ENCODE data around the gene MS4A13. TPM values are rescaled to one million over a fixed set of nuclear protein-coding genes. Genes with fewer than 3 reads are reported as not detected.

MS4A13 gene
- total RNA-seq: not detected

- DNase-seq (ENCODE audit: low spot score): no peak
- ATAC-seq (ENCODE audit: low FRiP score): no peak
- TF ChIP-seq CTCF (IDR thresholded peaks at IDR 0.05): no peak
Measured at GRCh38 chr11:60515144-60515855, at the start of gene MS4A13. TSS of gene MS4A13 (plus strand) at chr11:60515392. CDS start at chr11:60518084, 2,692 bp downstream.

GRCh38 chr11:60468829-60469228, 46.4 kb upstream of the MS4A13 start:
- DNase-seq (ENCODE audit: low spot score) (no peak), ATAC-seq (ENCODE audit: low FRiP score) (no peak)
- no peak for TF ChIP-seq CTCF (IDR thresholded peaks at IDR 0.05)

- DNase-seq (ENCODE audit: low spot score) (no peak), ATAC-seq (ENCODE audit: low FRiP score) (no peak)
- no peak for TF ChIP-seq CTCF (IDR thresholded peaks at IDR 0.05)
Measured at GRCh38 chr11:60469723-60470122, 45.5 kb upstream of the MS4A13 start.

- TF ChIP-seq CTCF (IDR thresholded peaks at IDR 0.05): no peak
- DNase-seq (ENCODE audit: low spot score): no peak
- ATAC-seq (ENCODE audit: low FRiP score): no peak
Measured at GRCh38 chr11:60477035-60477445, 38.2 kb upstream of the MS4A13 start.

GRCh38 chr11:60482361-60482760, 32.8 kb upstream of the MS4A13 start:
- DNase-seq (ENCODE audit: low spot score): no peak
- no peak for ATAC-seq (ENCODE audit: low FRiP score)

GRCh38 chr11:60485987-60486386, 29.2 kb upstream of the MS4A13 start:
- no peak for TF ChIP-seq CTCF (IDR thresholded peaks at IDR 0.05)
- no peak for DNase-seq (ENCODE audit: low spot score)
- ATAC-seq (ENCODE audit: low FRiP score): no peak

More at GRCh38 chr11:60482361-60482760, 32.8 kb upstream of the MS4A13 start:
- TF ChIP-seq CTCF (IDR thresholded peaks at IDR 0.05): no peak

GRCh38 chr11:60492488-60493009, 22.6 kb upstream of the MS4A13 start, which contains the start of gene MS4A12:
TSS of gene MS4A12 (plus strand) at chr11:60492778. CDS start at chr11:60497319, 4,541 bp downstream.
- no peak for TF ChIP-seq CTCF (IDR thresholded peaks at IDR 0.05)
- ATAC-seq (ENCODE audit: low FRiP score) (no peak), DNase-seq (ENCODE audit: low spot score) (no peak)

Measured in omental fat pad (tissue), 4 donors.